HepG2 (cell line): Measurements from ENCODE around the gene ADGRE3. TPM values are rescaled to one million over a fixed set of nuclear protein-coding genes. Genes with fewer than 3 reads are reported as not detected.

Experiments
- AGO1 ChIP-seq: fragments of 200-400 bp; formaldehyde crosslinking; IDR thresholded peaks from 2 replicates; pipeline ENCODE4 v1.6.1; 2017; ENCODE audit warnings: mild to moderate bottlenecking, low read depth, low read length, moderate library complexity; ENCODE audit not compliant: poor library complexity, severe bottlenecking
- GZF1 ChIP-seq: sonication (generic); formaldehyde crosslinking; IDR thresholded peaks from 2 replicates; pipeline ENCODE4 v1.5.1; 2020; ENCODE audit warnings: mild to moderate bottlenecking, missing genetic modification reagents
- HNF4G ChIP-seq, 2 experiments: sonication (generic) in 1 of 2; formaldehyde crosslinking in 1 of 2; IDR thresholded peaks; 2 replicates each; pipeline versions ENCODE4 v1.4.0 to v1.6.1; 2011 to 2020; ENCODE audit warnings: borderline replicate concordance in 2 of 2, low read depth in 2 of 2, mild to moderate bottlenecking in 2 of 2, low read length in 1 of 2, missing genetic modification reagents in 1 of 2, moderate library complexity in 1 of 2
- MAF1 ChIP-seq: sonication (generic); formaldehyde crosslinking; IDR thresholded peaks from 2 replicates; pipeline ENCODE4 v1.5.0; 2020; ENCODE audit warnings: missing genetic modification reagents, borderline replicate concordance
- MXI1 ChIP-seq: IDR thresholded peaks from 3 replicates; pipeline ENCODE4 v1.6.1; 2012; ENCODE audit warnings: low read depth, low read length, inconsistent platforms, borderline replicate concordance
- NR3C1 ChIP-seq: sonication (generic); formaldehyde crosslinking; IDR thresholded peaks from 2 replicates; pipeline ENCODE4 v1.4.0; 2020; ENCODE audit warnings: missing genetic modification reagents
- POGK ChIP-seq: sonication (generic); formaldehyde crosslinking; conservative IDR thresholded peaks from 2 replicates; pipeline ENCODE4 v1.8.0; 2022; ENCODE audit warnings: mild to moderate bottlenecking, moderate library complexity, missing genetic modification reagents
- SATB2 ChIP-seq: sonication (generic); formaldehyde crosslinking; IDR thresholded peaks from 2 replicates; pipeline ENCODE4 v1.5.0; 2020; ENCODE audit warnings: missing genetic modification reagents
- SMARCC2 ChIP-seq: fragments of 450-650 bp; IDR thresholded peaks from 2 replicates; pipeline ENCODE4 v1.6.1; 2017; ENCODE audit warnings: antibody characterized with exemption, mild to moderate bottlenecking
- WIZ ChIP-seq: sonication (generic); formaldehyde crosslinking; IDR thresholded peaks from 2 replicates; pipeline ENCODE4 v1.5.1; 2020; ENCODE audit warnings: mild to moderate bottlenecking, missing genetic modification reagents
- ZNF556 ChIP-seq: sonication (generic); formaldehyde crosslinking; IDR thresholded peaks from 2 replicates; pipeline ENCODE4 v1.4.0; 2020; ENCODE audit warnings: mild to moderate bottlenecking, missing genetic modification reagents, borderline replicate concordance
- ZNF607 ChIP-seq: sonication (generic); formaldehyde crosslinking; IDR thresholded peaks from 2 replicates; pipeline ENCODE4 v1.5.1; 2020; ENCODE audit warnings: missing genetic modification reagents, mild to moderate bottlenecking, borderline replicate concordance
- ZNF781 ChIP-seq: sonication (generic); formaldehyde crosslinking; IDR thresholded peaks from 2 replicates; pipeline ENCODE4 v1.5.1; 2020; ENCODE audit warnings: borderline replicate concordance, mild to moderate bottlenecking, missing genetic modification reagents; ENCODE audit errors: not compliant biosample characterization
- polyA plus RNA-seq, 8 experiments: library from polyadenylated mRNA; depleted of rRNA in 3 of 8; stranded (reverse) in 7 of 8; unstranded in 1 of 8; fragments of >200 nt; fragmentation: Illumina TruSeq in 4 of 8; extraction: Trizol in 4 of 8; gene quantifications; 2 replicates each; pipeline versions ENCODE4 v1.2.1 to v1.2.3, GENCODE V29; 2011 to 2016; ENCODE audit warnings: low read depth in 4 of 8, missing spikeins in 1 of 8, mixed read lengths in 1 of 8; ENCODE audit not compliant: insufficient read depth in 1 of 8
- total RNA-seq, 5 experiments: library from RNA; depleted of rRNA; stranded (reverse); fragments of >200 nt; fragmentation: Illumina TruSeq; extraction: Trizol; gene quantifications; 2 replicates each; pipeline ENCODE4 v1.2.3, GENCODE V29; 2016; ENCODE audit warnings: low read depth in 1 of 5
- TF ChIP-seq, protein P1 (sequence below): sonication (generic); formaldehyde crosslinking; IDR thresholded peaks from 2 replicates; pipeline ENCODE4 v1.4.0; 2020; ENCODE audit warnings: mild to moderate bottlenecking, missing genetic modification reagents
- TF ChIP-seq, protein P2 (sequence below): sonication (generic); formaldehyde crosslinking; IDR thresholded peaks from 2 replicates; pipeline ENCODE4 v1.5.0; 2020; ENCODE audit warnings: mild to moderate bottlenecking, missing genetic modification reagents, borderline replicate concordance

Gene ADGRE3
- total and polyA plus RNA-seq, 2 of the 13 experiments (the other 11 are each of a cell fraction or from before 2014, with no cell fraction given) = not detected

DNA sequence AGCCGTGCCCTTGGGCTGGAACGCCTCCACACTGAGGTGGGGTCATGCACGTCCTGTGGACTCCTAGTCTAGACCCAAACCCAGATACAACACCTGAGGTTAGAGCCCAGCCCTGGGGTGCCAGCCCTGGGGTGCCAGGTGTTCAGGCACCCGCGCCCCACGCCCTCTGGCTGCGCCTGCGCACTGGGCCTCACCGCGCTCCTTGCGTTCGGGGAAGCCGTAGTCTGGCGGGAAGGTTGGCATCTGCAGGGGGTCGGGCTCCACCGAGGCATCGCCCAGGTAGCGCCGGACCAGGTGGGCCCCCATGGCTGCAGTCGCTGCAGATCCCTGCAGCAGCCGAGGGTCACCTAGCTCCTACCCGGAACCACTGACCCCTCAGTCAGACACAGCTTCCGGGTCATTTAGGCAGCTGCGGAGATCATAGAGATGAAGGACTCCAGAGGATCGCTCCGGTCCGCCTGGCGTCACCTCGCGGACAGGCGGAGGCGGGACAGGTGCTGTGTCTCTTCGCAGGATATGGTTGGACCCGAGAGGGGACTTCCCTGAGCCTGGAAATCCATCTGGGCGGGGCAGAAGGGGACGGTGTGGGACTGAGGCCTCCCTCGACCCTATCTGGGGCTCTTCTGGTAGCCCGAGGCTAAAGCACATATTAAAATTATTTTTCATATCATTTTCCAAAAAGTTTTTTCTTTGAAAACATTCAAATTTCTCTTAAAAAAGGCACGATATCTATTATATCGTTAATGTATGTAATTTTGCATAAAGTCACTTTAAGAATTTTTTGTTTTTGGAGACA, 102.8 kb downstream of the ADGRE3 start, which contains the start of gene NDUFB7 (continued):
- no peak for TF ChIP-seq ZNF781 (CRISPR knock-in tag)
- TF ChIP-seq ZNF607 (CRISPR knock-in tag) = peak; percentile 48
- peak; percentile 95; the same call in 1 of the 2 replicates for TF ChIP-seq ZNF556
- TF ChIP-seq NR3C1 (CRISPR knock-in tag) = no peak
- TF ChIP-seq POGK (CRISPR knock-in tag) = peak; percentile 88
- TF ChIP-seq GZF1 (CRISPR knock-in tag) = no peak
- TF ChIP-seq HNF4G (IDR thresholded peaks at IDR 0.05; ENCODE audit: borderline replicate concordance, low read depth, low read length) = no peak
- peak; percentile 75 for TF ChIP-seq HNF4G (CRISPR knock-in tag; IDR thresholded peaks at IDR 0.05; ENCODE audit: borderline replicate concordance, low read depth)
- no peak for TF ChIP-seq SMARCC2
- TF ChIP-seq AGO1 = no peak
- peak; percentile 50; the same call in 1 of the 3 replicates for TF ChIP-seq MXI1
- TF ChIP-seq MAF1 (CRISPR knock-in tag) = peak; percentile 90; the same call in 1 of the 2 replicates
- TF ChIP-seq, protein P1, sequence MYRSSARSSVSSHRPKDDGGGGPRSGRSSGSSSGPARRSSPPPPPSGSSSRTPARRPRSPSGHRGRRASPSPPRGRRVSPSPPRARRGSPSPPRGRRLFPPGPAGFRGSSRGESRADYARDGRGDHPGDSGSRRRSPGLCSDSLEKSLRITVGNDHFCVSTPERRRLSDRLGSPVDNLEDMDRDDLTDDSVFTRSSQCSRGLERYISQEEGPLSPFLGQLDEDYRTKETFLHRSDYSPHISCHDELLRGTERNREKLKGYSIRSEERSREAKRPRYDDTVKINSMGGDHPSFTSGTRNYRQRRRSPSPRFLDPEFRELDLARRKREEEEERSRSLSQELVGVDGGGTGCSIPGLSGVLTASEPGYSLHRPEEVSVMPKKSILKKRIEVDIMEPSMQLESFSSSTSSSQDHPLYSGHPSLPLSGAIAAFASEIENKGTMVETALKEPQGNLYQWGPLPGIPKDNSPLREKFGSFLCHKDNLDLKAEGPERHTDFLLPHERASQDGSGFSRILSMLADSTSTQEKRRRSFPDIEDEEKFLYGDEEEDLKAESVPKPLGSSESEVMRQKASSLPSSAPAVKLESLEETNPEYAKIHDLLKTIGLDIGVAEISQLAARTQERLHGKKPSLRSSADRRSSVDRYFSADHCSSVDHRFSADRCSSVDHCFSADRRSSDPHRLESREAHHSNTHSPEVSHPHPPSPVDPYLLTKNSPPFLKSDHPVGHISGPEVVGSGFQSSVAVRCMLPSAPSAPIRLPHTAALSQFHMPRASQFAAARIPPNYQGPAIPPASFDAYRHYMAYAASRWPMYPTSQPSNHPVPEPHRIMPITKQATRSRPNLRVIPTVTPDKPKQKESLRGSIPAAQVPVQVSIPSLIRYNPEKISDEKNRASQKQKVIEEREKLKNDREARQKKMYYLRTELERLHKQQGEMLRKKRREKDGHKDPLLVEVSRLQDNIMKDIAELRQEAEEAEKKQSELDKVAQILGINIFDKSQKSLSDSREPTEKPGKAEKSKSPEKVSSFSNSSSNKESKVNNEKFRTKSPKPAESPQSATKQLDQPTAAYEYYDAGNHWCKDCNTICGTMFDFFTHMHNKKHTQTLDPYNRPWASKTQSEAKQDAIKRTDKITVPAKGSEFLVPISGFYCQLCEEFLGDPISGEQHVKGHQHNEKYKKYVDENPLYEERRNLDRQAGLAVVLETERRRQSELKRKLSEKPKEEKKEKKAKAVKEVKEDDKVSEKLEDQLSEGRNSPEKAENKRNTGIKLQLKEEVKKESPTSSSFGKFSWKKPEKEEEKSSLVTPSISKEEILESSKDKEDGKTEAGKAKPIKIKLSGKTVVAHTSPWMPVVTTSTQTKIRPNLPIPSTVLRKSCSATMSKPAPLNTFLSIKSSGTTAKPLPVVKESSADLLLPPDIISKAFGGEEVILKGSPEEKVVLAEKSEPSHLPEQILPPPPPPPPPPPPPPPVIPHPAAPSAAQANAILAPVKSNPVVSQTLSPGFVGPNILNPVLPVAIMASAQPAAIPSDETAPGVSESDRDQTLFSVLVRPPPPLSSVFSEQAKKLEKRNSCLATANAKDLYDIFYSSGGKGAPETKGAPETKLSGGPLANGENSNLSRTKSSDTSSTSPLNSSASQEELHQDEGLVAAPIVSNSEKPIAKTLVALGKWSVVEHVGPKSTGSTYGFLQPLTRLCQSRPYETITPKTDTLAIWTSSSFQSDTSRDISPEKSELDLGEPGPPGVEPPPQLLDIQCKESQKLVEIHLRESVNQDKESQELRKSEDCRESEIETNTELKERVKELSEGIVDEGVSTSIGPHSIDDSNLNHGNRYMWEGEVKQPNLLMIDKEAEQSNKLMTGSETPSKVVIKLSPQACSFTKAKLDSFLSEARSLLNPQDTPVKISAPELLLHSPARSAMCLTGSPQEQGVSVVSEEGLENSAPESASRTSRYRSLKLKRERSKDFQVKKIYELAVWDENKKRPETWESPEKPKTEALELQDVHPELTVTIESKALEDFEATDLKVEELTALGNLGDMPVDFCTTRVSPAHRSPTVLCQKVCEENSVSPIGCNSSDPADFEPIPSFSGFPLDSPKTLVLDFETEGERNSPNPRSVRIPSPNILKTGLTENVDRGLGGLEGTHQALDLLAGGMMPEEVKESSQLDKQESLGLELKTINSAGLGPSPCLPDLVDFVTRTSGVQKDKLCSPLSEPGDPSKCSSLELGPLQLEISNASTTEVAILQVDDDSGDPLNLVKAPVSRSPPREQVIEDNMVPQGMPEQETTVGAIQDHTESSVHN (CRISPR knock-in tag) = peak; percentile 94
- TF ChIP-seq, protein P2, sequence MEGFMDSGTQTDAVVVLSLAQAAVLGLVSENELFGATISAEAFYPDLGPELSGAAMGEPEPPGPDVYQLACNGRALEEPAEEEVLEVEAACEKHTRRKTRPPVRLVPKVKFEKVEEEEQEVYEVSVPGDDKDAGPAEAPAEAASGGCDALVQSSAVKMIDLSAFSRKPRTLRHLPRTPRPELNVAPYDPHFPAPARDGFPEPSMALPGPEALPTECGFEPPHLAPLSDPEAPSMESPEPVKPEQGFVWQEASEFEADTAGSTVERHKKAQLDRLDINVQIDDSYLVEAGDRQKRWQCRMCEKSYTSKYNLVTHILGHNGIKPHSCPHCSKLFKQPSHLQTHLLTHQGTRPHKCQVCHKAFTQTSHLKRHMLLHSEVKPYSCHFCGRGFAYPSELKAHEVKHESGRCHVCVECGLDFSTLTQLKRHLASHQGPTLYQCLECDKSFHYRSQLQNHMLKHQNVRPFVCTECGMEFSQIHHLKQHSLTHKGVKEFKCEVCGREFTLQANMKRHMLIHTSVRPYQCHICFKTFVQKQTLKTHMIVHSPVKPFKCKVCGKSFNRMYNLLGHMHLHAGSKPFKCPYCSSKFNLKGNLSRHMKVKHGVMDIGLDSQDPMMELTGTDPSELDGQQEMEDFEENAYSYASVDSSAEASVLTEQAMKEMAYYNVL (CRISPR knock-in tag) = no peak
- no peak for TF ChIP-seq SATB2 (CRISPR knock-in tag)
- TF ChIP-seq WIZ (CRISPR knock-in tag) = no peak
